Neural progenitor cell (in vitro differentiated cells): ENCODE measurements around the gene PJA2.

Experiments used
- EZH2 ChIP-seq: fragments of 200-600 bp; sonication (generic); IDR thresholded peaks from 2 replicates; pipeline ENCODE4 v1.6.1; 2017; ENCODE audit warnings: antibody characterized with exemption, mild to moderate bottlenecking, moderate library complexity
- EZH2phosphoT487 ChIP-seq: fragments of 200-600 bp; sonication (generic); IDR thresholded peaks from 2 replicates; pipeline ENCODE4 v1.6.1; 2017; ENCODE audit warnings: antibody characterized with exemption
- TF ChIP-seq, protein P1 (sequence below): fragments of 200-600 bp; sonication (generic); IDR thresholded peaks from 2 replicates; pipeline ENCODE4 v1.5.1; 2017; ENCODE audit warnings: antibody characterized with exemption, mild to moderate bottlenecking

DNA sequence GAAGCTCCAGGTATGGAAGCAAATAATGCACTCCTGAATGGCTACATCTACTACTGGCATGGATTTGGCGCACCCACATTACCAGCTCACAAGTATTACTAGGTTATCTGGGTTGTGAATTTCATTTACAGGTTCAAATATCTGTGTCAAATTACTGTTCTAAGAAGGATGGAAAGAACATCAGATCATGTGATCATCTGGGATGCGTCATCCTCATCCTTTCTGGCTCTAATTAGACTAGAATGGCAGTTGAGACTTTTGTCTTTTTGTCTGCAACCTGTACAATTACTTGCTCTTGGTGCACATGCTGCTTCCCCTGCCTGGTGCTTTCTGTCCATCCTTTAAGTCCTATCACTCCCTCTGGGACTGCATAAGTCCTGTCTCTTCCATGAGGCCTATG, 64.1 kb downstream of the PJA2 start:
- TF ChIP-seq, protein P1, sequence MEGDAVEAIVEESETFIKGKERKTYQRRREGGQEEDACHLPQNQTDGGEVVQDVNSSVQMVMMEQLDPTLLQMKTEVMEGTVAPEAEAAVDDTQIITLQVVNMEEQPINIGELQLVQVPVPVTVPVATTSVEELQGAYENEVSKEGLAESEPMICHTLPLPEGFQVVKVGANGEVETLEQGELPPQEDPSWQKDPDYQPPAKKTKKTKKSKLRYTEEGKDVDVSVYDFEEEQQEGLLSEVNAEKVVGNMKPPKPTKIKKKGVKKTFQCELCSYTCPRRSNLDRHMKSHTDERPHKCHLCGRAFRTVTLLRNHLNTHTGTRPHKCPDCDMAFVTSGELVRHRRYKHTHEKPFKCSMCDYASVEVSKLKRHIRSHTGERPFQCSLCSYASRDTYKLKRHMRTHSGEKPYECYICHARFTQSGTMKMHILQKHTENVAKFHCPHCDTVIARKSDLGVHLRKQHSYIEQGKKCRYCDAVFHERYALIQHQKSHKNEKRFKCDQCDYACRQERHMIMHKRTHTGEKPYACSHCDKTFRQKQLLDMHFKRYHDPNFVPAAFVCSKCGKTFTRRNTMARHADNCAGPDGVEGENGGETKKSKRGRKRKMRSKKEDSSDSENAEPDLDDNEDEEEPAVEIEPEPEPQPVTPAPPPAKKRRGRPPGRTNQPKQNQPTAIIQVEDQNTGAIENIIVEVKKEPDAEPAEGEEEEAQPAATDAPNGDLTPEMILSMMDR, result no peak
- TF ChIP-seq EZH2 (no peak), EZH2phosphoT487 (no peak)
